NCI-H1694 (cell line): ENCODE data around the gene ENTPD2.

Experiments used
- DNase-seq: peaks from one replicate; lab custom pipeline; 2025; lab: John Stamatoyannopoulos, UW

The ENTPD2 gene

GRCh38 chr9:137079401-137079787 lies 25.5 kb upstream of the ENTPD2 start:
- no peak for DNase-seq

- no peak for DNase-seq
Measured at GRCh38 chr9:137078701-137079400, 25.0 kb upstream of the ENTPD2 start.

GRCh38 chr9:137077758-137078693 lies 24.2 kb upstream of the ENTPD2 start:
- no peak for DNase-seq

- DNase-seq = no peak
Measured at GRCh38 chr9:137077010-137077747, 23.3 kb upstream of the ENTPD2 start, which contains the start of gene UAP1L1. Gene UAP1L1 (plus strand): TSS chr9:137077517. CDS start chr9:137077533, 16 bp downstream.

GRCh38 chr9:137076636-137077009 lies 22.8 kb upstream of the ENTPD2 start:
- no peak for DNase-seq

GRCh38 chr9:137075275-137075775 lies 21.5 kb upstream of the ENTPD2 start:
- DNase-seq = no peak

- DNase-seq = no peak
Measured at GRCh38 chr9:137074657-137075274, 20.9 kb upstream of the ENTPD2 start.

GRCh38 chr9:137073992-137074399 lies 20.1 kb upstream of the ENTPD2 start:
- DNase-seq = no peak

- no peak for DNase-seq
Measured at GRCh38 chr9:137071282-137071681, 17.4 kb upstream of the ENTPD2 start.

- no peak for DNase-seq
Measured at GRCh38 chr9:137070906-137071275, 17.0 kb upstream of the ENTPD2 start.

- peak; percentile 78 for DNase-seq
Measured at GRCh38 chr9:137070201-137070905, 16.5 kb upstream of the ENTPD2 start, which contains the start of gene SAPCD2. Gene SAPCD2 (minus strand): TSS chr9:137070557. CDS start chr9:137070460, 97 bp downstream.

- no peak for DNase-seq
Measured at GRCh38 chr9:137069508-137070091, 15.7 kb upstream of the ENTPD2 start.

- no peak for DNase-seq
Measured at GRCh38 chr9:137068539-137069507, 15.0 kb upstream of the ENTPD2 start.

GRCh38 chr9:137067860-137068538 lies 14.1 kb upstream of the ENTPD2 start:
- DNase-seq = peak; percentile 55

GRCh38 chr9:137066096-137066861 lies 12.4 kb upstream of the ENTPD2 start:
- DNase-seq = no peak

GRCh38 chr9:137065336-137065967 lies 11.6 kb upstream of the ENTPD2 start:
- DNase-seq = no peak

- no peak for DNase-seq
Measured at GRCh38 chr9:137064880-137065164, 11.0 kb upstream of the ENTPD2 start.
